Hepatocyte (in vitro differentiated cells): ENCODE results near the gene CLCN7. TPM values are rescaled to one million over a fixed set of nuclear protein-coding genes. Genes with fewer than 3 reads are reported as not detected.

Source experiments
- DNase-seq: peaks from one replicate; pipeline ENCODE4 v3.0.0-alpha.2; 2016; ENCODE audit warnings: low spot score
- H2AFZ ChIP-seq: fragments of 200-600 bp; sonication (generic); 2 replicates; pipeline ENCODE4 v1.6.0; 2016; ENCODE audit warnings: antibody characterized with exemption, mild to moderate bottlenecking
- H3K27ac ChIP-seq: fragments of 200-600 bp; sonication (generic); 2 replicates; pipeline ENCODE4 v1.5.1; 2016; ENCODE audit warnings: mild to moderate bottlenecking
- H3K27me3 ChIP-seq: fragments of 200-600 bp; sonication (generic); 2 replicates; pipeline ENCODE4 v1.6.1; 2016
- H3K36me3 ChIP-seq: fragments of 200-600 bp; sonication (generic); replicated peaks from 2 replicates; pipeline ENCODE4 v1.5.1; 2016; ENCODE audit warnings: low read depth; ENCODE audit not compliant: insufficient read depth
- H3K4me1 ChIP-seq: fragments of 200-600 bp; sonication (generic); 2 replicates; pipeline ENCODE4 v1.5.1; 2016; ENCODE audit warnings: mild to moderate bottlenecking, moderate library complexity; ENCODE audit not compliant: insufficient read depth
- H3K4me2 ChIP-seq: fragments of 200-600 bp; sonication (generic); 2 replicates; pipeline ENCODE4 v1.6.0; 2016
- H3K4me3 ChIP-seq: fragments of 200-600 bp; sonication (generic); 2 replicates; pipeline ENCODE4 v1.5.1; 2016; ENCODE audit warnings: mild to moderate bottlenecking
- H3K79me2 ChIP-seq: fragments of 200-600 bp; sonication (generic); 2 replicates; pipeline ENCODE4 v1.6.0; 2017; ENCODE audit warnings: mild to moderate bottlenecking
- H3K9me2 ChIP-seq: fragments of 200-600 bp; sonication (generic); replicated peaks from 2 replicates; pipeline ENCODE4 v1.6.0; 2017; ENCODE audit warnings: mild to moderate bottlenecking; ENCODE audit not compliant: insufficient read depth
- H3K9me3 ChIP-seq: fragments of 200-600 bp; sonication (generic); 2 replicates; pipeline ENCODE4 v1.5.1; 2016; ENCODE audit warnings: low read depth, mild to moderate bottlenecking
- H4K20me1 ChIP-seq: fragments of 200-600 bp; sonication (generic); 2 replicates; pipeline ENCODE4 v1.6.0; 2016; ENCODE audit warnings: mild to moderate bottlenecking; ENCODE audit not compliant: insufficient read depth, poor library complexity, severe bottlenecking
- CTCF ChIP-seq: fragments of 200-600 bp; sonication (generic); IDR thresholded peaks from 2 replicates; pipeline ENCODE4 v1.5.1; 2016; ENCODE audit warnings: antibody characterized with exemption, mild to moderate bottlenecking; ENCODE audit not compliant: poor library complexity
- EZH2 ChIP-seq: fragments of 200-600 bp; sonication (generic); IDR thresholded peaks from 2 replicates; pipeline ENCODE4 v1.6.1; 2016; ENCODE audit warnings: antibody characterized with exemption, mild to moderate bottlenecking, borderline replicate concordance
- EZH2phosphoT487 ChIP-seq: fragments of 200-600 bp; sonication (generic); IDR thresholded peaks from one replicate; pipeline ENCODE4 v1.6.1; 2018; ENCODE audit warnings: antibody characterized with exemption, mild to moderate bottlenecking, low read depth, moderate library complexity; ENCODE audit not compliant: unreplicated experiment, severe bottlenecking
- WGBS: methylation state at CpG from one replicate; pipeline ENCODE4 v1.1.6; 2016; ENCODE audit warnings: low lambda C conversion rate; ENCODE audit errors: missing lambda C conversion rate; 5-methylcytosine and 5-hydroxymethylcytosine counted together
- polyA plus RNA-seq: library from polyadenylated mRNA; unstranded; fragments of >200 nt; fragmentation: Nextera tagmentation; extraction: Ambion mirVana; gene quantifications from 2 replicates; pipeline ENCODE4 v1.2.1, GENCODE V29; 2016
- total RNA-seq: library from RNA; depleted of rRNA; stranded (reverse); fragments of >200 nt; gene quantifications from 2 replicates; pipeline ENCODE4 v1.2.3, GENCODE V29; 2014

CLCN7 gene
- total and polyA plus RNA-seq, 2 experiments from 2014 or later: 56.3 to 107 TPM

GRCh38 chr16:1439058-1439698 is 35.6 kb downstream of the CLCN7 start:
- no peak for DNase-seq
- no peak overlapping the region for H3K27ac ChIP-seq
- H3K4me3 ChIP-seq: no peak overlapping the region
- H3K9me3 ChIP-seq: no peaks in the 10 kb centered on the region
- no peaks in the 10 kb centered on the region for H4K20me1 ChIP-seq
- H3K79me2 ChIP-seq: no peaks in the 10 kb centered on the region
- no peaks in the 10 kb centered on the region for H3K36me3 ChIP-seq
- H3K27me3 ChIP-seq: no peaks in the 10 kb centered on the region
- no peak overlapping the region for H3K4me2 ChIP-seq
- H3K9me2 ChIP-seq: no peaks in the 10 kb centered on the region
- TF ChIP-seq CTCF (no peak), EZH2phosphoT487 (no peak), EZH2 (no peak)
- H3K4me1 ChIP-seq: no peaks in the 10 kb centered on the region
- 92% methylated on average over 27 of the region's 27 CpGs for WGBS
- no peak overlapping the region for H2AFZ ChIP-seq

GRCh38 chr16:1438229-1439057 is 36.4 kb downstream of the CLCN7 start:
- no peaks in the 10 kb centered on the region for H3K9me3 ChIP-seq
- H3K27ac ChIP-seq: no peak overlapping the region
- H3K9me2 ChIP-seq: no peaks in the 10 kb centered on the region
- no peaks in the 10 kb centered on the region for H3K79me2 ChIP-seq
- no peak overlapping the region for H3K4me3 ChIP-seq
- 91% methylated on average over 31 of the region's 35 CpGs for WGBS
- TF ChIP-seq EZH2phosphoT487 (no peak), EZH2 (no peak), CTCF (no peak)
- no peaks in the 10 kb centered on the region for H4K20me1 ChIP-seq
- H3K4me1 ChIP-seq: no peaks in the 10 kb centered on the region
- no peak overlapping the region for H3K4me2 ChIP-seq
- no peak overlapping the region for H2AFZ ChIP-seq
- H3K36me3 ChIP-seq: no peaks in the 10 kb centered on the region
- H3K27me3 ChIP-seq: no peaks in the 10 kb centered on the region
- no peak for DNase-seq

- H3K4me2 ChIP-seq: no peak overlapping the region
- no peaks in the 10 kb centered on the region for H3K9me2 ChIP-seq
- DNase-seq: no peak
- no peaks in the 10 kb centered on the region for H3K27me3 ChIP-seq
- 90% methylated on average over 12 of the region's 22 CpGs for WGBS
- no peaks in the 10 kb centered on the region for H3K9me3 ChIP-seq
- H2AFZ ChIP-seq: no peak overlapping the region
- no peaks in the 10 kb centered on the region for H3K79me2 ChIP-seq
- H3K4me1 ChIP-seq: no peaks in the 10 kb centered on the region
- H3K36me3 ChIP-seq: no peaks in the 10 kb centered on the region
- H4K20me1 ChIP-seq: no peaks in the 10 kb centered on the region
- H3K4me3 ChIP-seq: no peak overlapping the region
- TF ChIP-seq EZH2phosphoT487: no peak
- H3K27ac ChIP-seq: no peak overlapping the region
These were observed 37.2 kb downstream of the CLCN7 start for GRCh38 chr16:1437606-1438005.

- DNase-seq: no peak
- no peak overlapping the region for H3K4me3 ChIP-seq
- no peak overlapping the region for H2AFZ ChIP-seq
- H3K79me2 ChIP-seq: no peaks in the 10 kb centered on the region
- 94% methylated on average over 43 of the region's 47 CpGs for WGBS
- TF ChIP-seq EZH2: no peak
- no peak for TF ChIP-seq CTCF
- no peak for TF ChIP-seq EZH2phosphoT487
- H3K9me3 ChIP-seq: no peaks in the 10 kb centered on the region
- H3K4me2 ChIP-seq: no peak overlapping the region
- no peaks in the 10 kb centered on the region for H3K36me3 ChIP-seq
- no peaks in the 10 kb centered on the region for H3K4me1 ChIP-seq
- H3K27ac ChIP-seq: no peak overlapping the region
- H3K27me3 ChIP-seq: no peaks in the 10 kb centered on the region
- H4K20me1 ChIP-seq: no peaks in the 10 kb centered on the region
- no peaks in the 10 kb centered on the region for H3K9me2 ChIP-seq
These were observed 38.0 kb downstream of the CLCN7 start for GRCh38 chr16:1436731-1437355.
